RWPE2 (cell line): ENCODE results near the gene LILRA2.

Experiments
- ATAC-seq: fragments of 200-7000 bp; cut with Tn5 transposase; 3 replicates; pipeline ENCODE4 v1.9.1; 2021; ENCODE audit warnings: low read depth
- DNase-seq: peaks from one replicate; pipeline ENCODE4 v3.0.0-alpha.2; 2020; ENCODE audit warnings: low spot score
- H3K27ac ChIP-seq: fragments of 450-650 bp; 2 replicates; pipeline ENCODE4 v1.5.1; 2017; ENCODE audit warnings: mild to moderate bottlenecking; ENCODE audit not compliant: poor library complexity, severe bottlenecking
- H3K27me3 ChIP-seq: fragments of 250-450 bp; sonication (Bioruptor Pico); 2 replicates; pipeline ENCODE4 v1.5.1; 2021; ENCODE audit warnings: mild to moderate bottlenecking, moderate library complexity; ENCODE audit not compliant: insufficient read depth, poor library complexity, severe bottlenecking
- H3K36me3 ChIP-seq: fragments of 250-450 bp; sonication (Bioruptor Pico); 2 replicates; pipeline ENCODE4 v1.5.1; 2020; ENCODE audit warnings: low read depth, mild to moderate bottlenecking, moderate library complexity
- H3K4me1 ChIP-seq: fragments of 250-450 bp; sonication (Bioruptor Pico); 2 replicates; pipeline ENCODE4 v1.5.1; 2021; ENCODE audit warnings: mild to moderate bottlenecking, moderate library complexity; ENCODE audit not compliant: insufficient read depth, poor library complexity, severe bottlenecking
- H3K4me3 ChIP-seq: fragments of 250-450 bp; sonication (Bioruptor Pico); 2 replicates; pipeline ENCODE4 v1.5.1; 2021; ENCODE audit warnings: mild to moderate bottlenecking, moderate library complexity; ENCODE audit not compliant: severe bottlenecking
- H3K9me3 ChIP-seq: fragments of 250-450 bp; sonication (Bioruptor Pico); 2 replicates; pipeline ENCODE4 v1.5.1; 2021; ENCODE audit warnings: mild to moderate bottlenecking, moderate library complexity; ENCODE audit not compliant: severe bottlenecking
- CTCF ChIP-seq: fragments of 450-650 bp; IDR thresholded peaks from one replicate; pipeline ENCODE4 v1.5.1; 2017; ENCODE audit warnings: mild to moderate bottlenecking, moderate library complexity; ENCODE audit not compliant: poor library complexity, severe bottlenecking

Gene LILRA2

GRCh38 chr19:54606230-54606629 is 32.6 kb downstream of the LILRA2 start:
- DNase-seq (no peak), ATAC-seq (no peak)
- H3K36me3 ChIP-seq = no peaks in the 10 kb centered on the region
- H3K9me3 ChIP-seq = no peaks in the 10 kb centered on the region
- no peak for TF ChIP-seq CTCF
- no peak overlapping the region for H3K4me3 ChIP-seq
- no peak overlapping the region for H3K27ac ChIP-seq
- no peaks in the 10 kb centered on the region for H3K4me1 ChIP-seq
- peaks cover 8% of the 10 kb centered on the region for H3K27me3 ChIP-seq

GRCh38 chr19:54606891-54607784 is 33.5 kb downstream of the LILRA2 start:
- H3K9me3 ChIP-seq = no peaks in the 10 kb centered on the region
- H3K27ac ChIP-seq = no peak overlapping the region
- no peak for TF ChIP-seq CTCF
- no peak overlapping the region for H3K4me3 ChIP-seq
- H3K36me3 ChIP-seq = no peaks in the 10 kb centered on the region
- H3K27me3 ChIP-seq = peaks cover 8% of the 10 kb centered on the region
- ATAC-seq = no peak; the same call in 2 of the 3 replicates
- no peak for DNase-seq
- no peaks in the 10 kb centered on the region for H3K4me1 ChIP-seq

DNA sequence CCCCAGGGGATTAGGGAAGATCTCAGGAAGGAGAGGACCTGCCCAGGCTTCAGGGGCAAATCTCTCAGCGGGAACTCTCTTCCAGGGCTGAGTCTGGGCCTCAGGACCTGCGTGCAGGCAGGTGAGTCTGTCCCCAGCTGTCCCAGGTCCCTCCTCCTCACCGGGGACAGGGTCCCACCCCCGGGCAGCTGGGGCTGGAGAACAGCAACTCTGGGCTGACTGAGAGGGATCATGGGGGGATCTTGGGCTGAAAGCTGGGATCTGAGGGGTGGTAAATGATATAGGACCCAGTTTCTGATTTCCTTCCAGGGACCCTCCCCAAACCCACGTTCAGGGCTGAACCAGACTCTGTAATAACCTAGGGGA is 34.2 kb downstream of the LILRA2 start:
- H3K4me1 ChIP-seq = no peaks in the 10 kb centered on the region
- no peak for TF ChIP-seq CTCF
- DNase-seq (no peak), ATAC-seq (no peak)
- H3K27ac ChIP-seq = no peak overlapping the region
- no peaks in the 10 kb centered on the region for H3K36me3 ChIP-seq
- peaks cover 8% of the 10 kb centered on the region for H3K27me3 ChIP-seq
- H3K4me3 ChIP-seq = no peak overlapping the region
- H3K9me3 ChIP-seq = no peaks in the 10 kb centered on the region

DNA sequence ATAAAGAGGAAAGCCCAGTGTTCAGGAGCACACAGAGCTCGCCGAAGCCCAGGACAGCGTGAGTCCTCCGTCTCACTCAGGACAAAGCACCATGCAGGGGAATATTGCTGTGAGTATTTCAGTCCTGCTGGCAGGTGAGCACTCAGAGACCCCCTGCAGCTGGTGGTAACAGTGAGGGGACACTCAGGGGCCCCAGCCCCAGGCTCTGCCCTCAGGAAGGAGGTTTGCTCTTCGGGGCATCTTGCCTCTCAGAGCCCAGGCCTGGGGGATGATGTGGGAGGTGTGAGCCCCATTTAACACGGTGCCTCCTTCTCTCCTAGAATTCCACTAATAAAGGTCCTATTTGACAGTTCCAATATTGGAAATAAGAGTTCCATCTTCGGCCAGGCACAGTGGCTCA is 34.6 kb downstream of the LILRA2 start:
- ATAC-seq (no peak), DNase-seq (no peak)
- no peak overlapping the region for H3K4me3 ChIP-seq
- peaks cover 8% of the 10 kb centered on the region for H3K27me3 ChIP-seq
- no peaks in the 10 kb centered on the region for H3K4me1 ChIP-seq
- H3K36me3 ChIP-seq = no peaks in the 10 kb centered on the region
- no peak for TF ChIP-seq CTCF
- no peaks in the 10 kb centered on the region for H3K9me3 ChIP-seq
- no peak overlapping the region for H3K27ac ChIP-seq

DNA sequence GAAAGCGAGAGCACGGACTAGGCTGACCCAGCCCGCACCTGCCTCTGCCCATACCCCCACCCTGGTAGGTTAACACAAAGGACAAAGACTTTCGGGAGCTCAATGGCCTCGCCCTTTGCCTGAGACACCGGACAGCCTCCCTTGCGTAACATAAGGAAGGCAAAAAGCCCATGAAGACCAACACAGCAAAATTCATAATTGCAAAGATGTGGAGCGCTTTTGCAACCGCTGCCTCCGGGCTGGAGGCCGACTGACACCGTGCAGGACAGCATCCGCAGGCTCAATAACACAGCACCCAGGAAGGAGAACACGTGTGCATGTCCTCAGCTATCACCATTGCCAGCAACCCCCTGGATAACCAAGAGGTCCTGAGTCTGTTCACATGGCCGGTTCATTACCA is 35.2 kb downstream of the LILRA2 start:
- TF ChIP-seq CTCF = no peak
- no peak for DNase-seq
- Histone ChIP-seq H3K4me3 (no peak overlapping the region), H3K27me3 (peaks cover 8% of the 10 kb centered on the region), H3K4me1 (no peaks in the 10 kb centered on the region), H3K27ac (no peak overlapping the region), H3K9me3 (no peaks in the 10 kb centered on the region), H3K36me3 (no peaks in the 10 kb centered on the region)
- ATAC-seq = no peak
